ENCODE measurements around the gene PIK3CD. TPM values are rescaled to one million over a fixed set of nuclear protein-coding genes. Genes with fewer than 3 reads are reported as not detected.

Gene PIK3CD
- total and polyA plus RNA-seq, 2 of the 8 experiments (the other 6 are each of a cell fraction or from before 2014, with no cell fraction given): 20.6 to 24.1 TPM

- H2AFZ ChIP-seq (ENCODE audit: low read length): no peak overlapping the region
- no peak overlapping the region for H3K9ac ChIP-seq (replicated peaks in 1 of 4; ENCODE audit: extremely low read depth in 1 of 4, low read depth in 3 of 4, low read length in 3 of 4)
- no peak overlapping the region for H3K27ac ChIP-seq (ENCODE audit: low read depth, low read length)
- peaks cover 0 to 9% of the 10 kb centered on the region in 2 experiments for H4K20me1 ChIP-seq (replicated peaks in 1 of 2; ENCODE audit: control insufficient read depth in 1 of 2, insufficient read depth in 2 of 2, low read length in 2 of 2)
- no peaks in the 10 kb centered on the region for H3K23me2 ChIP-seq (ENCODE audit: low read depth, low read length)
- H3K4me1 ChIP-seq (replicated peaks in 1 of 4; ENCODE audit: control insufficient read depth in 3 of 4, insufficient read depth in 4 of 4, low read length in 3 of 4): no peaks in the 10 kb centered on the region
- no peak overlapping the region for H3K4me2 ChIP-seq (ENCODE audit: insufficient read depth in 1 of 2, low read depth in 2 of 2, low read length in 2 of 2)
- no peak overlapping the region for H2BK15ac ChIP-seq (ENCODE audit: low read length)
- no peak overlapping the region for H4K91ac ChIP-seq (replicated peaks; ENCODE audit: insufficient read length, low read length)
- CTCF ChIA-PET (ENCODE audit: partially characterized antibody): interaction anchor here (2.0 to 3.6 kb wide), 3 partner anchors 8 to 128 kb away, joined by 4 to 30 read pairs (median 16); no protein-coding TSS in a partner anchor
- no peak overlapping the region for H3K4ac ChIP-seq (replicated peaks; ENCODE audit: insufficient read length, low read depth, low read length)
- no peak overlapping the region for H3K4me3 ChIP-seq (ENCODE audit: extremely low read depth in 1 of 4, insufficient read depth in 2 of 4, low read depth in 3 of 4, low read length in 4 of 4)
- peaks cover 0 to 4% of the 10 kb centered on the region in 2 experiments; a peak in 2 of 4 replicates for H3K9me3 ChIP-seq (ENCODE audit: insufficient read depth in 2 of 2, low read depth in 1 of 2, low read length in 1 of 2)
- H3K18ac ChIP-seq (ENCODE audit: extremely low read depth, low read length): no peak overlapping the region
- no peak overlapping the region for H2AK5ac ChIP-seq (ENCODE audit: low read depth, low read length)
- WGBS, 2 experiments (ENCODE audit: extremely low coverage in 1 of 2, insufficient coverage in 1 of 2, insufficient read length in 1 of 2, insufficient replicate concordance in 2 of 2, low coverage in 1 of 2, low lambda C conversion rate in 2 of 2, missing lambda C conversion rate in 1 of 2): 93% methylated on average over 14 of the region's 14 CpGs; no CpG with 5 or more reads in 1 of the 2 experiments
- H3K27me3 ChIP-seq (replicated peaks in 1 of 4; ENCODE audit: control insufficient read depth in 3 of 4, extremely low read depth in 1 of 4, insufficient read depth in 3 of 4, low read length in 3 of 4): no peaks in the 10 kb centered on the region
- no peaks in the 10 kb centered on the region for H3K79me2 ChIP-seq (ENCODE audit: control insufficient read depth in 1 of 2, insufficient read depth in 2 of 2, low read length in 2 of 2)
- H3K56ac ChIP-seq (replicated peaks; ENCODE audit: insufficient read length, low read depth, low read length): no peak overlapping the region
- POLR2A ChIA-PET (ENCODE audit: partially characterized antibody): interaction anchor here (0.6 to 1.2 kb wide), 3 partner anchors 8 to 24 kb away, joined by 3 read pairs; no protein-coding TSS in a partner anchor
- no peak overlapping the region for H3K23ac ChIP-seq (ENCODE audit: insufficient read length)
- H3K79me1 ChIP-seq (ENCODE audit: low read depth, low read length): no peaks in the 10 kb centered on the region
- H2BK5ac ChIP-seq (ENCODE audit: low read depth, low read length): no peak overlapping the region
- H2BK20ac ChIP-seq (ENCODE audit: low read length): no peak overlapping the region
- no peak overlapping the region for H2BK12ac ChIP-seq (ENCODE audit: low read depth, low read length)
- no peak for FAIRE-seq
- H3K14ac ChIP-seq (ENCODE audit: insufficient read length): no peak overlapping the region
- no peak overlapping the region for H2BK120ac ChIP-seq (replicated peaks; ENCODE audit: low read depth, low read length)
- H3K36me3 ChIP-seq (ENCODE audit: control insufficient read depth in 2 of 4, insufficient read depth in 4 of 4, low read length in 3 of 4): peaks cover 33 to 94% (median 59%) of the 10 kb centered on the region in 4 experiments
- H4K8ac ChIP-seq (ENCODE audit: extremely low read depth, insufficient read depth, low read length): no peak overlapping the region
- H4K5ac ChIP-seq (ENCODE audit: insufficient read length, low read depth, low read length): no peak overlapping the region
- no peak for DNase-seq (ENCODE audit: low read depth in 1 of 2, low spot score in 2 of 2)
- TF ChIP-seq ZNF274 (IDR thresholded peaks at IDR 0.05; ENCODE audit: borderline replicate concordance, extremely low read depth, low read length): no peak
These were observed 81.7 kb downstream of the PIK3CD start for GRCh38 chr1:9733160-9733789.

Measured in H1 (cell line).